Sigmoid colon (tissue), 4 donors: ENCODE results near the gene APOBEC2.

Experiments
- CTCF ChIP-seq, 4 experiments: fragments of 450-650 bp in 3 of 4; fragments of 200-600 bp in 1 of 4; IDR thresholded peaks; one replicate each; pipeline ENCODE4 v1.5.1; 2016 to 2019; ENCODE audit warnings: antibody characterized with exemption in 4 of 4, mild to moderate bottlenecking in 3 of 4, moderate library complexity in 2 of 4
- EP300 ChIP-seq, 4 donors: sonication (generic); formaldehyde crosslinking; IDR thresholded peaks; one replicate each; pipeline ENCODE4 v1.6.1; 2017; ENCODE audit warnings: antibody characterized with exemption in 4 of 4
- POLR2A ChIP-seq, 2 donors: fragments of 450-650 bp; IDR thresholded peaks; one replicate each; pipeline ENCODE4 v1.6.1; 2016; ENCODE audit warnings: antibody characterized with exemption in 2 of 2, mild to moderate bottlenecking in 2 of 2, moderate library complexity in 2 of 2
- POLR2AphosphoS5 ChIP-seq, 4 donors: sonication (generic); formaldehyde crosslinking; IDR thresholded peaks; one replicate each; pipeline ENCODE4 v1.6.1; 2017; ENCODE audit warnings: antibody characterized with exemption in 4 of 4

- no peak for TF ChIP-seq CTCF (IDR thresholded peaks at IDR 0.05)
- no peak for TF ChIP-seq POLR2A (IDR thresholded peaks at IDR 0.05)
- no peak for TF ChIP-seq POLR2AphosphoS5 (IDR thresholded peaks at IDR 0.05)
- no peak for TF ChIP-seq EP300 (IDR thresholded peaks at IDR 0.05)
Observed at GRCh38 chr6:41061196-41061726, 8.3 kb downstream of the APOBEC2 start.
